ENCODE data around the gene MORF4L2. TPM values are rescaled to one million over a fixed set of nuclear protein-coding genes. Genes with fewer than 3 reads are reported as not detected.

Gene MORF4L2
- total and polyA plus RNA-seq, 2 of the 8 experiments (the other 6 are each of a cell fraction or from before 2014, with no cell fraction given): 235 to 373 TPM

- H3K18ac ChIP-seq (ENCODE audit: extremely low read depth, low read length): no peak overlapping the region
- H3K4me2 ChIP-seq (ENCODE audit: insufficient read depth in 1 of 2, low read depth in 2 of 2, low read length in 2 of 2): no peak overlapping the region
- ChIA-PET CTCF (ENCODE audit: partially characterized antibody) (no interaction called here), POLR2A (ENCODE audit: partially characterized antibody) (no interaction called here)
- H2BK120ac ChIP-seq (replicated peaks; ENCODE audit: low read depth, low read length): no peak overlapping the region
- H2AFZ ChIP-seq (ENCODE audit: low read length): no peak overlapping the region
- H2BK20ac ChIP-seq (ENCODE audit: low read length): no peak overlapping the region
- peaks cover 0 to 4% (median 0%) of the 10 kb centered on the region in 4 experiments; a peak in 1 of 7 replicates for H3K4me1 ChIP-seq (replicated peaks in 1 of 4; ENCODE audit: control insufficient read depth in 3 of 4, insufficient read depth in 4 of 4, low read length in 3 of 4)
- no peaks in the 10 kb centered on the region for H3K36me3 ChIP-seq (ENCODE audit: control insufficient read depth in 2 of 4, insufficient read depth in 4 of 4, low read length in 3 of 4)
- H2AK5ac ChIP-seq (ENCODE audit: low read depth, low read length): no peak overlapping the region
- no peak overlapping the region for H3K4me3 ChIP-seq (ENCODE audit: extremely low read depth in 1 of 4, insufficient read depth in 2 of 4, low read depth in 3 of 4, low read length in 4 of 4)
- no peak for FAIRE-seq
- no peaks in the 10 kb centered on the region for H3K9me3 ChIP-seq (ENCODE audit: insufficient read depth in 2 of 2, low read depth in 1 of 2, low read length in 1 of 2)
- H2BK12ac ChIP-seq (ENCODE audit: low read depth, low read length): no peak overlapping the region
- no peak overlapping the region for H3K9ac ChIP-seq (replicated peaks in 1 of 4; ENCODE audit: extremely low read depth in 1 of 4, low read depth in 3 of 4, low read length in 3 of 4)
- H2BK5ac ChIP-seq (ENCODE audit: low read depth, low read length): no peak overlapping the region
- no peak overlapping the region for H3K14ac ChIP-seq (ENCODE audit: insufficient read length)
- H3K79me2 ChIP-seq (ENCODE audit: control insufficient read depth in 1 of 2, insufficient read depth in 2 of 2, low read length in 2 of 2): no peaks in the 10 kb centered on the region
- no peaks in the 10 kb centered on the region for H3K23me2 ChIP-seq (ENCODE audit: low read depth, low read length)
- no peak overlapping the region for H4K91ac ChIP-seq (replicated peaks; ENCODE audit: insufficient read length, low read length)
- H3K4ac ChIP-seq (replicated peaks; ENCODE audit: insufficient read length, low read depth, low read length): no peak overlapping the region
- H4K8ac ChIP-seq (ENCODE audit: extremely low read depth, insufficient read depth, low read length): no peak overlapping the region
- no peaks in the 10 kb centered on the region for H4K20me1 ChIP-seq (replicated peaks in 1 of 2; ENCODE audit: control insufficient read depth in 1 of 2, insufficient read depth in 2 of 2, low read length in 2 of 2)
- no peak overlapping the region for H3K23ac ChIP-seq (ENCODE audit: insufficient read length)
- no peak overlapping the region for H4K5ac ChIP-seq (ENCODE audit: insufficient read length, low read depth, low read length)
- H2BK15ac ChIP-seq (ENCODE audit: low read length): no peak overlapping the region
- H3K56ac ChIP-seq (replicated peaks; ENCODE audit: insufficient read length, low read depth, low read length): no peak overlapping the region
- no peaks in the 10 kb centered on the region for H3K27me3 ChIP-seq (replicated peaks in 1 of 4; ENCODE audit: control insufficient read depth in 3 of 4, extremely low read depth in 1 of 4, insufficient read depth in 3 of 4, low read length in 3 of 4)
- no peak overlapping the region for H3K27ac ChIP-seq (ENCODE audit: low read depth, low read length)
- 80% methylated on average over 2 of the region's 2 CpGs; no CpG with 5 or more reads in 1 of the 2 experiments for WGBS, 2 experiments (ENCODE audit: extremely low coverage in 1 of 2, insufficient coverage in 1 of 2, insufficient read length in 1 of 2, insufficient replicate concordance in 2 of 2, low coverage in 1 of 2, low lambda C conversion rate in 2 of 2, missing lambda C conversion rate in 1 of 2)
- H3K79me1 ChIP-seq (ENCODE audit: low read depth, low read length): no peaks in the 10 kb centered on the region
- no peak for DNase-seq (ENCODE audit: low read depth in 1 of 2, low spot score in 2 of 2)
- TF ChIP-seq SIN3A (conservative IDR thresholded peaks at IDR 0.05 in 1 of 2, IDR thresholded peaks at IDR 0.05 in 1 of 2; ENCODE audit: low read depth in 1 of 2, low read length in 2 of 2): no peak
- TF ChIP-seq YY1 (IDR thresholded peaks at IDR 0.05; ENCODE audit: low read depth, low read length): no peak
Measured at GRCh38 chrX:103635436-103635835, 51.1 kb downstream of the MORF4L2 start.
